HepG2 (cell line): ENCODE data around the gene TNFAIP1. TPM values are rescaled to one million over a fixed set of nuclear protein-coding genes. Genes with fewer than 3 reads are reported as not detected.

Source experiments
- BCLAF1 ChIP-seq: fragments of 450-650 bp; IDR thresholded peaks from 2 replicates; pipeline ENCODE4 v1.6.1; 2017; ENCODE audit warnings: mild to moderate bottlenecking
- CBX1 ChIP-seq: IDR thresholded peaks from one replicate; pipeline ENCODE4 v1.6.1; 2016; ENCODE audit warnings: antibody characterized with exemption, low read depth
- FOXA1 ChIP-seq, 2 experiments: fragments of 450-650 bp in 1 of 2; sonication (generic) in 1 of 2; formaldehyde crosslinking in 1 of 2; IDR thresholded peaks; 2 replicates each; pipeline versions ENCODE4 v1.4.0 to v1.6.1; 2016 to 2020; ENCODE audit warnings: missing genetic modification reagents in 1 of 2
- KDM2A ChIP-seq: sonication (generic); formaldehyde crosslinking; IDR thresholded peaks from 2 replicates; pipeline ENCODE4 v1.4.0; 2020; ENCODE audit warnings: low read depth, missing genetic modification reagents, borderline replicate concordance
- KDM5A ChIP-seq: fragments of 200-600 bp; sonication (generic); IDR thresholded peaks from 2 replicates; pipeline ENCODE4 v1.7.0; 2018; ENCODE audit warnings: antibody characterized with exemption, mild to moderate bottlenecking, low read length, borderline replicate concordance
- MLLT10 ChIP-seq: sonication (generic); formaldehyde crosslinking; IDR thresholded peaks from 2 replicates; pipeline ENCODE4 v1.4.0; 2020; ENCODE audit warnings: missing genetic modification reagents
- MXD1 ChIP-seq: sonication (generic); formaldehyde crosslinking; IDR thresholded peaks from 2 replicates; pipeline ENCODE4 v1.4.0; 2020; ENCODE audit warnings: mild to moderate bottlenecking, missing genetic modification reagents
- NKX3-1 ChIP-seq: sonication (generic); formaldehyde crosslinking; IDR thresholded peaks from 2 replicates; pipeline ENCODE4 v1.5.0; 2020; ENCODE audit warnings: missing genetic modification reagents
- NR2F2 ChIP-seq: IDR thresholded peaks from 2 replicates; pipeline ENCODE4 v1.6.1; 2012; ENCODE audit warnings: low read depth, inconsistent platforms, borderline replicate concordance
- PHB2 ChIP-seq: fragments of 450-650 bp; IDR thresholded peaks from 2 replicates; pipeline ENCODE4 v1.6.1; 2018; ENCODE audit not compliant: partially characterized antibody
- RORA ChIP-seq: sonication (generic); formaldehyde crosslinking; IDR thresholded peaks from 2 replicates; pipeline ENCODE4 v1.5.0; 2020; ENCODE audit warnings: mild to moderate bottlenecking, missing genetic modification reagents, moderate library complexity
- SNRNP70 ChIP-seq: fragments of 200-400 bp; formaldehyde crosslinking; IDR thresholded peaks from 2 replicates; pipeline ENCODE4 v1.6.1; 2017; ENCODE audit warnings: mild to moderate bottlenecking, low read depth, low read length, moderate library complexity
- SP2 ChIP-seq: sonication (generic); formaldehyde crosslinking; IDR thresholded peaks from 2 replicates; pipeline ENCODE4 v1.5.1; 2020; ENCODE audit warnings: mild to moderate bottlenecking, missing genetic modification reagents
- ZBTB39 ChIP-seq: sonication (generic); formaldehyde crosslinking; IDR thresholded peaks from 2 replicates; pipeline ENCODE4 v1.5.0; 2020; ENCODE audit warnings: missing genetic modification reagents
- ZBTB46 ChIP-seq: sonication (generic); formaldehyde crosslinking; IDR thresholded peaks from 2 replicates; pipeline ENCODE4 v1.4.0; 2020; ENCODE audit warnings: mild to moderate bottlenecking, missing genetic modification reagents, borderline replicate concordance
- ZFYVE20 ChIP-seq: sonication (generic); formaldehyde crosslinking; IDR thresholded peaks from 2 replicates; pipeline ENCODE4 v1.8.0; 2023; ENCODE audit warnings: low read depth, mild to moderate bottlenecking, moderate library complexity, missing genetic modification reagents, borderline replicate concordance
- ZKSCAN8 ChIP-seq: IDR thresholded peaks from 2 replicates; pipeline ENCODE4 v1.6.1; 2016; ENCODE audit warnings: borderline replicate concordance, missing genetic modification reagents, missing compliant biosample characterization
- ZNF546 ChIP-seq: sonication (generic); formaldehyde crosslinking; conservative IDR thresholded peaks from 2 replicates; pipeline ENCODE4 v1.8.1; 2023; ENCODE audit warnings: mild to moderate bottlenecking, missing genetic modification reagents
- ZNF598 ChIP-seq: sonication (generic); formaldehyde crosslinking; IDR thresholded peaks from 2 replicates; pipeline ENCODE4 v1.5.1; 2020; ENCODE audit warnings: mild to moderate bottlenecking, missing genetic modification reagents, borderline replicate concordance
- ZNF747 ChIP-seq: sonication (generic); formaldehyde crosslinking; IDR thresholded peaks from 2 replicates; pipeline ENCODE4 v1.8.1; 2023; ENCODE audit warnings: missing genetic modification reagents, mild to moderate bottlenecking, borderline replicate concordance
- ZSCAN5A ChIP-seq: sonication (generic); formaldehyde crosslinking; IDR thresholded peaks from 2 replicates; pipeline ENCODE4 v1.8.0; 2022; ENCODE audit warnings: mild to moderate bottlenecking, missing genetic modification reagents, borderline replicate concordance
- polyA plus RNA-seq, 8 experiments: library from polyadenylated mRNA; depleted of rRNA in 3 of 8; stranded (reverse) in 7 of 8; unstranded in 1 of 8; fragments of >200 nt; fragmentation: Illumina TruSeq in 4 of 8; extraction: Trizol in 4 of 8; gene quantifications; 2 replicates each; pipeline versions ENCODE4 v1.2.1 to v1.2.3, GENCODE V29; 2011 to 2016; ENCODE audit warnings: low read depth in 4 of 8, missing spikeins in 1 of 8, mixed read lengths in 1 of 8; ENCODE audit not compliant: insufficient read depth in 1 of 8
- total RNA-seq, 5 experiments: library from RNA; depleted of rRNA; stranded (reverse); fragments of >200 nt; fragmentation: Illumina TruSeq; extraction: Trizol; gene quantifications; 2 replicates each; pipeline ENCODE4 v1.2.3, GENCODE V29; 2016; ENCODE audit warnings: low read depth in 1 of 5

The TNFAIP1 gene
- total and polyA plus RNA-seq, 2 of the 13 experiments (the other 11 are each of a cell fraction or from before 2014, with no cell fraction given) = 17.5 to 40.6 TPM

- no peak for TF ChIP-seq ZBTB39
- no peak for TF ChIP-seq RORA (CRISPR knock-in tag)
- TF ChIP-seq PHB2 = no peak
- no peak for TF ChIP-seq MLLT10
- 0 out of 2 replicates have a peak, but pooled peaks have one; percentile 37 for TF ChIP-seq KDM2A (CRISPR knock-in tag)
- TF ChIP-seq ZSCAN5A = no peak
- TF ChIP-seq ZNF747 (CRISPR knock-in tag) = peak; percentile 88
- peak; percentile 64 for TF ChIP-seq CBX1
- TF ChIP-seq ZFYVE20 = no peak
- TF ChIP-seq FOXA1 (IDR thresholded peaks at IDR 0.05) = peak; percentile 71
- TF ChIP-seq FOXA1 (CRISPR knock-in tag; IDR thresholded peaks at IDR 0.05) = peak; percentile 93
- no peak for TF ChIP-seq MXD1 (CRISPR knock-in tag)
- TF ChIP-seq ZBTB46 (CRISPR knock-in tag) = no peak
- TF ChIP-seq SP2 (CRISPR knock-in tag) = no peak
- TF ChIP-seq NKX3-1 = 0 out of 2 replicates have a peak, but pooled peaks have one; percentile 35
- TF ChIP-seq NR2F2 = peak; percentile 90
- TF ChIP-seq ZNF546 (CRISPR knock-in tag) = no peak
- no peak for TF ChIP-seq KDM5A
- no peak for TF ChIP-seq ZNF598 (CRISPR knock-in tag)
- no peak; the same call in 1 of the 2 replicates for TF ChIP-seq ZKSCAN8
- TF ChIP-seq SNRNP70 = no peak
- no peak for TF ChIP-seq BCLAF1
Measured at GRCh38 chr17:28368306-28368831, 32.8 kb downstream of the TNFAIP1 start (continued).
